B cell (primary cell): ENCODE results near the gene RHOA. TPM values are rescaled to one million over a fixed set of nuclear protein-coding genes. Genes with fewer than 3 reads are reported as not detected.

Source experiments
- ATAC-seq: fragments of 200-7000 bp; cut with Tn5 transposase; one replicate; pipeline ENCODE4 v1.10.0; 2021; ENCODE audit warnings: low read depth, mild to moderate bottlenecking, moderate number of reproducible peaks, moderate library complexity
- CTCF ChIA-PET: fragments of 350-600 bp; sonication (Branson Sonifier 250); formaldehyde crosslinking; loops from one replicate; lab custom pipeline; 2021; ENCODE audit warnings: antibody characterized with exemption, inconsistent platforms; lab: Charles Lee
- POLR2A ChIA-PET: fragments of 350-600 bp; sonication (Branson Sonifier 250); formaldehyde crosslinking; loops from one replicate; lab custom pipeline; 2021; ENCODE audit warnings: antibody characterized with exemption; lab: Charles Lee
- DNase-seq: peaks from one replicate; pipeline ENCODE4 v3.0.0; 2013
- H2AFZ ChIP-seq: 2 replicates; pipeline ENCODE4 v1.6.1; 2012; ENCODE audit warnings: mild to moderate bottlenecking, low read depth, low read length; ENCODE audit not compliant: insufficient read depth, poor library complexity, severe bottlenecking
- H3K27ac ChIP-seq, 2 donors: 1 replicate in 1 of 2; 2 replicates in 1 of 2; pipeline ENCODE4 v1.5.1; 2012 to 2013; ENCODE audit warnings: low read length in 2 of 2, mild to moderate bottlenecking in 2 of 2, moderate library complexity in 1 of 2
- H3K27me3 ChIP-seq, 4 experiments: fragments of 200-600 bp in 1 of 4; sonication (generic) in 1 of 4; replicated peaks in 1 of 4; 1 replicate in 2 of 4; 2 replicates in 2 of 4; pipeline versions ENCODE4 v1.6.1 to v1.7.0; 2013 to 2016; ENCODE audit warnings: low read length in 3 of 4, mild to moderate bottlenecking in 2 of 4, mixed read lengths in 1 of 4, moderate library complexity in 1 of 4; ENCODE audit not compliant: insufficient read depth in 4 of 4, control insufficient read depth in 3 of 4; ENCODE audit errors: control extremely low read depth in 1 of 4
- H3K36me3 ChIP-seq, 2 experiments: replicated peaks in 1 of 2; 1 replicate in 1 of 2; 2 replicates in 1 of 2; pipeline versions ENCODE4 v1.6.1 to v1.7.1; 2013; ENCODE audit warnings: low read length in 1 of 2; ENCODE audit not compliant: insufficient read depth in 2 of 2, control insufficient read depth in 1 of 2; ENCODE audit errors: control extremely low read depth in 1 of 2, extremely low read depth in 1 of 2
- H3K4me1 ChIP-seq, 2 donors: fragments of 200-600 bp in 1 of 2; sonication (generic) in 1 of 2; 1 replicate in 1 of 2; 2 replicates in 1 of 2; pipeline versions ENCODE4 v1.5.1 to v1.6.1; 2013 to 2017; ENCODE audit warnings: low read length in 2 of 2; ENCODE audit not compliant: control insufficient read depth in 2 of 2, insufficient read depth in 2 of 2
- H3K4me2 ChIP-seq: replicated peaks from 2 replicates; pipeline ENCODE3; 2012; ENCODE audit warnings: mild to moderate bottlenecking, low read depth, low read length; ENCODE audit not compliant: poor library complexity, severe bottlenecking
- H3K4me3 ChIP-seq, 5 experiments: fragments of 200-600 bp in 1 of 5; sonication (generic) in 1 of 5; 1 replicate in 3 of 5; 2 replicates in 2 of 5; pipeline versions ENCODE4 v1.5.1 to v1.7.0; 2011 to 2016; ENCODE audit warnings: low read length in 4 of 5, mild to moderate bottlenecking in 4 of 5, low read depth in 2 of 5, control low read depth in 1 of 5, moderate library complexity in 1 of 5; ENCODE audit not compliant: insufficient read depth in 1 of 5; ENCODE audit errors: control extremely low read depth in 1 of 5, extremely low read depth in 1 of 5
- H3K79me2 ChIP-seq: fragments of 200-600 bp; sonication (generic); one replicate; pipeline ENCODE4 v1.6.0; 2016; ENCODE audit warnings: low read length; ENCODE audit not compliant: control insufficient read depth, insufficient read depth
- H3K9ac ChIP-seq: fragments of 200-600 bp; sonication (generic); 2 replicates; pipeline ENCODE4 v1.6.1; 2017; ENCODE audit warnings: mild to moderate bottlenecking, low read length, moderate library complexity
- H3K9me3 ChIP-seq, 3 donors: one replicate each; pipeline versions ENCODE4 v1.6.1 to v1.7.1; 2013; ENCODE audit warnings: low read length in 2 of 3; ENCODE audit not compliant: control insufficient read depth in 2 of 3, insufficient read depth in 1 of 3; ENCODE audit errors: control extremely low read depth in 1 of 3
- H4K20me1 ChIP-seq: 2 replicates; pipeline ENCODE4 v1.6.0; 2012; ENCODE audit warnings: mild to moderate bottlenecking, low read length; ENCODE audit not compliant: insufficient read depth, control insufficient read depth, poor library complexity, severe bottlenecking
- H3K27ac Mint-ChIP-seq: one replicate; pipeline ENCODE4 v1.8.0; 2021; ENCODE audit warnings: mixed read lengths
- H3K27me3 Mint-ChIP-seq: one replicate; pipeline ENCODE4 v1.8.0; 2021; ENCODE audit warnings: mixed read lengths
- H3K4me1 Mint-ChIP-seq: one replicate; pipeline ENCODE4 v1.8.0; 2021; ENCODE audit warnings: mixed read lengths
- H3K4me3 Mint-ChIP-seq: one replicate; pipeline ENCODE4 v1.8.0; 2021; ENCODE audit warnings: mixed read lengths
- H3K9me3 Mint-ChIP-seq: one replicate; pipeline ENCODE4 v1.8.0; 2022; ENCODE audit warnings: mixed read lengths; ENCODE audit not compliant: insufficient read depth
- EZH2 ChIP-seq: IDR thresholded peaks from 2 replicates; pipeline ENCODE4 v1.6.1; 2012; ENCODE audit warnings: borderline replicate concordance, low read depth, mild to moderate bottlenecking, moderate library complexity, low read length; ENCODE audit not compliant: insufficient read depth, poor library complexity, severe bottlenecking
- WGBS: methylation state at CpG from one replicate; pipeline ENCODE4 v1.1.5; 2013; ENCODE audit warnings: missing lambda C conversion rate; ENCODE audit not compliant: insufficient coverage; 5-methylcytosine and 5-hydroxymethylcytosine counted together
- intact Hi-C: fragments of 100-400 bp; cut with micrococcal nuclease; formaldehyde crosslinking; loops from one replicate; pipeline ENCODE4 v1.10.0; 2022
- polyA plus RNA-seq: library from polyadenylated mRNA; depleted of rRNA; stranded (reverse); fragments of >200 nt; gene quantifications from 2 replicates; pipeline ENCODE4 v1.2.3, GENCODE V29; 2012
- total RNA-seq, 2 donors: library from RNA; stranded (reverse); fragments of 120-200 nt in 1 of 2; gene quantifications; 1 replicate in 1 of 2; 2 replicates in 1 of 2; pipeline versions ENCODE4 v1.2.3 to v1.2.4, GENCODE V29; 2013 to 2022
- TF ChIP-seq, protein P1 (sequence below): fragments of 200-600 bp; IDR thresholded peaks from one replicate; pipeline ENCODE4 v1.8.0; 2022; ENCODE audit warnings: antibody characterized with exemption, mild to moderate bottlenecking

The RHOA gene
- total and polyA plus RNA-seq, 2 donors (not counting 1 experiment from before 2014, with no cell fraction given) = 244 to 298 TPM

DNA sequence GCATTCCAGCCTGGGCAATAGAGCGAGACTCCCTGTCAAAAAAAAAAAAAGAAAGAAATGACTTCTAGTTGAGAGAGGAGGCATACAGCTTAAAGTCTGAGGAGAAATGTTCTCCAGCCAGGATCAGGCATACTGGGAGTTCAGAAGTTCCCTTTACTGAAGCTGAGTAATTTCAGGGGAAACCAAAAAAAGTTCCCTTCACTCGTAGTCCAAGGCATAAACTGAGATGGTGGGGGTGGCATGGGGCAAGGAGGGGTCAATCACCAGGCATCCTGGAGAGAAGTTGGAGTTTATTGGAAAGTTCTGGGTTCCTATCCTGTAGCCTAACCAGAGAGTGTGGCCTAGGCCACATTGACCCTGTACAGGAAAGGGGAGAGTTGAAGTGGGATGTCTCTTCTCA is 59.5 kb downstream of the RHOA start:
- Histone ChIP-seq H3K9ac (peak overlapping the region; percentile 13), H3K9me3 (no peaks in the 10 kb centered on the region), H3K4me1 (peaks cover 34 to 51% of the 10 kb centered on the region in 2 donors), H3K4me2 (peak overlapping the region; percentile 51), H2AFZ (no peak overlapping the region), H3K27me3 (no peaks in the 10 kb centered on the region), H3K36me3 (peaks cover 0 to 15% of the 10 kb centered on the region in 2 experiments), H3K4me3 (no peak overlapping the region), H3K79me2 (peaks cover 54% of the 10 kb centered on the region), H4K20me1 (no peaks in the 10 kb centered on the region), H3K27ac (peak overlapping the region; percentile 13 to 29)
- Mint-ChIP-seq H3K4me1 (peaks cover 45% of the 10 kb centered on the region), H3K27ac (peak overlapping the region; percentile 60), H3K4me3 (no peak overlapping the region), H3K27me3 (no peaks in the 10 kb centered on the region), H3K9me3 (no peaks in the 10 kb centered on the region)
- CTCF ChIA-PET = interaction anchor here (0.7 to 4.6 kb wide), 5 partner anchors 10 to 97 kb away, joined by 3 to 24 read pairs (median 3); partner anchors contain the start of gene USP4
- no peak for ATAC-seq
- 89% methylated on average over 1 of the region's 2 CpGs for WGBS
- no peak for DNase-seq
- intact Hi-C loops = no loop called here
- POLR2A ChIA-PET = interaction anchor here (0.7 to 1.0 kb wide), 2 partner anchors 12 to 14 kb away, joined by 3 to 4 read pairs; no protein-coding TSS in a partner anchor
- no peak for TF ChIP-seq EZH2
- TF ChIP-seq, protein P1, sequence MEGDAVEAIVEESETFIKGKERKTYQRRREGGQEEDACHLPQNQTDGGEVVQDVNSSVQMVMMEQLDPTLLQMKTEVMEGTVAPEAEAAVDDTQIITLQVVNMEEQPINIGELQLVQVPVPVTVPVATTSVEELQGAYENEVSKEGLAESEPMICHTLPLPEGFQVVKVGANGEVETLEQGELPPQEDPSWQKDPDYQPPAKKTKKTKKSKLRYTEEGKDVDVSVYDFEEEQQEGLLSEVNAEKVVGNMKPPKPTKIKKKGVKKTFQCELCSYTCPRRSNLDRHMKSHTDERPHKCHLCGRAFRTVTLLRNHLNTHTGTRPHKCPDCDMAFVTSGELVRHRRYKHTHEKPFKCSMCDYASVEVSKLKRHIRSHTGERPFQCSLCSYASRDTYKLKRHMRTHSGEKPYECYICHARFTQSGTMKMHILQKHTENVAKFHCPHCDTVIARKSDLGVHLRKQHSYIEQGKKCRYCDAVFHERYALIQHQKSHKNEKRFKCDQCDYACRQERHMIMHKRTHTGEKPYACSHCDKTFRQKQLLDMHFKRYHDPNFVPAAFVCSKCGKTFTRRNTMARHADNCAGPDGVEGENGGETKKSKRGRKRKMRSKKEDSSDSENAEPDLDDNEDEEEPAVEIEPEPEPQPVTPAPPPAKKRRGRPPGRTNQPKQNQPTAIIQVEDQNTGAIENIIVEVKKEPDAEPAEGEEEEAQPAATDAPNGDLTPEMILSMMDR = no peak

DNA sequence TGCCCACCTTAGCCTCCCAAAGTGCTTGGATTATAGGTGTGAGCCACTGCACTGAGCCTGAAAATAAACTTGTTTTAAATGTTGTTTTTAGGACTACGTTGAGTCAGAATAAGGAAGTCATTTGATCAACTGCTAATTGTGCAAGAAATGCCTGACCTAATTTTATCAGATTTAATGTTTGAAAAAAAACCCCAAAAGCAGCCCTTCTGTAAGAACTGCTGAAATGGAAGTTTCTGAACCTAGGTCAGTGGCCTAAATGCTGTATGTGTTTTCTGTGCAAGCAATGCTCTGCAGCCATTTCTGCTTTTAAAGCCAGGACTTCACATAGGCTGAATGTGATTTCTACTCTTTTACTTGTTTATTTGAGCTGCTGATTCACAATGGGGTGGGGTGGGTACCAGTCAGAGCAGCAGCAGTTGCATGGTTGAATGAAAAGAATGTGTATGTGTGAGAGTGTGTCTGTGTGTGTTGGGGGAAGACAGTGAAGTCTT is 60.2 kb downstream of the RHOA start:
- Histone ChIP-seq H3K4me3 (no peak overlapping the region), H3K9ac (no peak overlapping the region), H2AFZ (no peak overlapping the region), H3K36me3 (peaks cover 0 to 15% of the 10 kb centered on the region in 2 experiments), H3K27me3 (no peaks in the 10 kb centered on the region), H3K4me2 (peak overlapping the region; percentile 51), H3K79me2 (peaks cover 52% of the 10 kb centered on the region), H4K20me1 (no peaks in the 10 kb centered on the region), H3K4me1 (peaks cover 38 to 51% of the 10 kb centered on the region in 2 donors), H3K27ac (no peak overlapping the region), H3K9me3 (no peaks in the 10 kb centered on the region)
- Mint-ChIP-seq H3K4me3 (peak overlapping the region; percentile 28), H3K4me1 (peaks cover 48% of the 10 kb centered on the region), H3K27ac (peak overlapping the region; percentile 75), H3K9me3 (no peaks in the 10 kb centered on the region), H3K27me3 (no peaks in the 10 kb centered on the region)
- TF ChIP-seq, protein P1 = no peak
- no peak for TF ChIP-seq EZH2
- DNase-seq (no peak), ATAC-seq (peak; percentile 45)
- no CpG with 5 or more reads among the region's 1 CpG for WGBS
- intact Hi-C loops = no loop called here
- CTCF ChIA-PET = interaction anchor here (1.0 to 4.6 kb wide), 3 partner anchors 12 to 98 kb away, joined by 3 to 24 read pairs (median 3); partner anchors contain the start of gene USP4
- POLR2A ChIA-PET = interaction anchor here (0.7 to 1.3 kb wide), 4 partner anchors 12 to 322 kb away, joined by 3 to 5 read pairs (median 4); partner anchors contain the start of gene USP4
